ENCODE results near the gene ERN1. TPM values are rescaled to one million over a fixed set of nuclear protein-coding genes. Genes with fewer than 3 reads are reported as not detected.

Gene ERN1
- total RNA-seq, 1 donor, result 62.8 TPM

DNA sequence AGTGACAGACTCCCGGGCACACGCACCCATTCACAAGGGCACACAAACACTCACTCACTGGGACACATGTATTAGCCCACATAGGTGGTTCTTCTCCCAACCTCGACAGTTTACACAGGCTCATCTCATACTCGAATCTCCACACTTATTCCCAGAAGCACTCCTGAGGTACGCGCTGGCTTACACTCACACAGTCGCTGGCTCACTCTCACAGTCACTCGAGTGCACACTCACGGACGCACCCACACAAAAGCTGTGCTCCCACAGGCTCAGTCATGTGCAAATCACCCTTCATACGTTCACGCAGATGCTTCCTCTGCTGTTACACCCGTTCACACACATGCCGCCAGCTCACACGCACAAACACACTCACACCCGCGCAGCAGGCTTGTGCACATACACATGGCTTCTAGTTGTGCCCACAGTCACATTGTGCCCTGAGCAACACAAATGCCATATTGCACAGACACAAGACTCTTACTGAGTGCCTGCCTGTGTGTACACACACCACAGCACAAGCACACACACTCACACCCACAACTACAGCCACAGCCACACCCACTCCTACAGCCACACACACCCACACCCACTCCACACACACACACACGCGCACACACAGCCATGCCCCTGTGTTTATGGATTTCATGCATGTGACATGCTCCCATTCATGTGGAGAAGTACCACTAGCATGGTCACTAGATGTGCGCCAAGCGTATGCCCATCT lies 140.2 kb downstream of the ERN1 start:
- H3K4me3 ChIP-seq (ENCODE audit: low read length), result no peak overlapping the region
- no peaks in the 10 kb centered on the region for H3K27me3 ChIP-seq (ENCODE audit: insufficient read depth, low read length)
- peaks cover 38% of the 10 kb centered on the region for H3K4me1 ChIP-seq (ENCODE audit: insufficient read depth, low read length)
- no peaks in the 10 kb centered on the region for H3K9me3 ChIP-seq (ENCODE audit: low read depth, low read length)

Other genes with a start within 250 kb of the ERN1 start
- not detected for gene GH2, start 248.2 kb downstream of the ERN1 start, total RNA-seq
- gene CSH1, start 233.6 kb downstream of the ERN1 start, total RNA-seq, result not detected
- gene CSHL1, start 218.9 kb downstream of the ERN1 start, total RNA-seq, result not detected
- not detected for gene GH1, start 211.3 kb downstream of the ERN1 start, total RNA-seq
- gene CD79B, start 197.8 kb downstream of the ERN1 start, total RNA-seq, result 26.0 TPM
- under 0.01 TPM for gene SCN4A, start 157.2 kb downstream of the ERN1 start, total RNA-seq
- 0.21 TPM for gene PRR29, start 131.8 kb downstream of the ERN1 start, total RNA-seq
- 40.1 TPM for gene ICAM2, start 109.5 kb downstream of the ERN1 start, total RNA-seq
- 7.2 TPM for gene TEX2, start 133.1 kb upstream of the ERN1 start, total RNA-seq